H1 (cell line): ENCODE measurements around the gene CLASP2. TPM values are rescaled to one million over a fixed set of nuclear protein-coding genes. Genes with fewer than 3 reads are reported as not detected.

Experiments
- CTCF ChIA-PET: fragments of 300-600 bp; sonication (Branson Sonifier 250); formaldehyde crosslinking; loops from one replicate; lab custom pipeline; 2021; ENCODE audit not compliant: partially characterized antibody; lab: Charles Lee
- POLR2A ChIA-PET: fragments of 300-600 bp; sonication (Branson Sonifier 250); formaldehyde crosslinking; loops from one replicate; lab custom pipeline; 2021; ENCODE audit warnings: inconsistent platforms; ENCODE audit not compliant: partially characterized antibody; lab: Charles Lee
- DNase-seq, 2 experiments: peaks; one replicate each; pipeline versions ENCODE4 v3.0.0 to v3.0.0-alpha.2; 2010 to 2022; ENCODE audit warnings: low spot score in 2 of 2, low read depth in 1 of 2, mixed read lengths in 1 of 2
- FAIRE-seq: peaks from 2 replicates; lab custom pipeline; 2011; peaks lifted over from hg19 to GRCh38; lab: Jason Lieb, UNC
- H2AFZ ChIP-seq: 2 replicates; pipeline ENCODE4 v1.8.1; 2012; ENCODE audit warnings: low read length, inconsistent platforms
- H2AK5ac ChIP-seq: 2 replicates; pipeline ENCODE4 v1.6.1; 2013; ENCODE audit warnings: low read depth, low read length
- H2BK120ac ChIP-seq: replicated peaks from 2 replicates; pipeline ENCODE3; 2013; ENCODE audit warnings: low read depth, low read length, inconsistent platforms
- H2BK12ac ChIP-seq: 2 replicates; pipeline ENCODE4 v1.6.1; 2013; ENCODE audit warnings: low read depth, low read length
- H2BK15ac ChIP-seq: 2 replicates; pipeline ENCODE4 v1.6.1; 2013; ENCODE audit warnings: low read length
- H2BK20ac ChIP-seq: 2 replicates; pipeline ENCODE4 v1.6.1; 2013; ENCODE audit warnings: low read length
- H2BK5ac ChIP-seq: 2 replicates; pipeline ENCODE4 v1.6.1; 2013; ENCODE audit warnings: low read depth, low read length
- H3K14ac ChIP-seq: 2 replicates; pipeline ENCODE4 v1.6.1; 2013; ENCODE audit warnings: inconsistent platforms; ENCODE audit not compliant: insufficient read length
- H3K18ac ChIP-seq: 2 replicates; pipeline ENCODE4 v1.6.1; 2013; ENCODE audit warnings: low read length; ENCODE audit errors: extremely low read depth
- H3K23ac ChIP-seq: 2 replicates; pipeline ENCODE4 v1.6.1; 2013; ENCODE audit warnings: inconsistent platforms; ENCODE audit not compliant: insufficient read length
- H3K23me2 ChIP-seq: 2 replicates; pipeline ENCODE4 v1.6.1; 2013; ENCODE audit warnings: low read depth, low read length
- H3K27ac ChIP-seq: 2 replicates; pipeline ENCODE4 v1.6.1; 2011; ENCODE audit warnings: low read depth, low read length, inconsistent platforms
- H3K27me3 ChIP-seq, 4 experiments: replicated peaks in 1 of 4; 1 replicate in 1 of 4; 2 replicates in 3 of 4; pipeline versions ENCODE4 v1.6.1 to v1.8.1; 2011 to 2013; ENCODE audit warnings: low read length in 3 of 4, mild to moderate bottlenecking in 3 of 4, inconsistent platforms in 2 of 4, mixed read lengths in 2 of 4, moderate library complexity in 1 of 4; ENCODE audit not compliant: control insufficient read depth in 3 of 4, insufficient read depth in 3 of 4; ENCODE audit errors: extremely low read depth in 1 of 4
- H3K36me3 ChIP-seq, 4 experiments: 2 replicates each; pipeline versions ENCODE4 v1.6.1 to v1.8.1; 2011 to 2013; ENCODE audit warnings: mild to moderate bottlenecking in 4 of 4, low read length in 3 of 4, moderate library complexity in 2 of 4, control low read depth in 1 of 4, inconsistent platforms in 1 of 4; ENCODE audit not compliant: insufficient read depth in 4 of 4, control insufficient read depth in 2 of 4
- H3K4ac ChIP-seq: replicated peaks from 2 replicates; pipeline ENCODE3; 2013; ENCODE audit warnings: low read length, low read depth, mixed read lengths, inconsistent platforms; ENCODE audit not compliant: insufficient read length
- H3K4me1 ChIP-seq, 4 experiments: replicated peaks in 1 of 4; 1 replicate in 1 of 4; 2 replicates in 3 of 4; pipeline versions ENCODE4 v1.6.1 to v1.8.1; 2011 to 2013; ENCODE audit warnings: low read length in 3 of 4, inconsistent platforms in 2 of 4, mixed read lengths in 1 of 4; ENCODE audit not compliant: insufficient read depth in 4 of 4, control insufficient read depth in 3 of 4
- H3K4me2 ChIP-seq, 2 experiments: 2 replicates each; pipeline versions ENCODE4 v1.6.1 to v1.8.1; 2011 to 2013; ENCODE audit warnings: low read depth in 2 of 2, low read length in 2 of 2, control low read depth in 1 of 2, inconsistent platforms in 1 of 2, mild to moderate bottlenecking in 1 of 2; ENCODE audit not compliant: insufficient read depth in 1 of 2
- H3K4me3 ChIP-seq, 4 experiments: fragments of 200-600, 300-600 bp in 1 of 4; sonication (generic), shearing (Covaris generic), sonication (Bioruptor Twin) in 1 of 4; 2 replicates each; pipeline versions ENCODE4 v1.5.1 to v1.8.1; 2011 to 2016; ENCODE audit warnings: low read length in 4 of 4, low read depth in 3 of 4, control low read depth in 2 of 4, inconsistent platforms in 2 of 4, mild to moderate bottlenecking in 2 of 4, mixed read lengths in 1 of 4, moderate library complexity in 1 of 4; ENCODE audit not compliant: insufficient read depth in 2 of 4; ENCODE audit errors: extremely low read depth in 1 of 4
- H3K56ac ChIP-seq: replicated peaks from 2 replicates; pipeline ENCODE3; 2013; ENCODE audit warnings: low read depth, mild to moderate bottlenecking, mixed read lengths, low read length, inconsistent platforms; ENCODE audit not compliant: insufficient read length
- H3K79me1 ChIP-seq: 2 replicates; pipeline ENCODE4 v1.6.1; 2013; ENCODE audit warnings: low read depth, low read length, control low read depth
- H3K79me2 ChIP-seq, 2 experiments: 2 replicates each; pipeline versions ENCODE4 v1.6.1 to v1.8.1; 2012 to 2013; ENCODE audit warnings: low read length in 2 of 2, mild to moderate bottlenecking in 2 of 2, inconsistent platforms in 1 of 2; ENCODE audit not compliant: insufficient read depth in 2 of 2, control insufficient read depth in 1 of 2
- H3K9ac ChIP-seq, 4 experiments: replicated peaks in 1 of 4; 1 replicate in 1 of 4; 2 replicates in 3 of 4; pipeline versions ENCODE4 v1.6.1 to v1.8.1; 2011 to 2013; ENCODE audit warnings: low read depth in 3 of 4, low read length in 3 of 4, control low read depth in 2 of 4, mild to moderate bottlenecking in 2 of 4, moderate library complexity in 2 of 4, inconsistent platforms in 1 of 4; ENCODE audit errors: extremely low read depth in 1 of 4
- H3K9me3 ChIP-seq, 2 experiments: 2 replicates each; pipeline versions ENCODE4 v1.6.1 to v1.8.1; 2012 to 2013; ENCODE audit warnings: mild to moderate bottlenecking in 2 of 2, moderate library complexity in 2 of 2, control low read depth in 1 of 2, inconsistent platforms in 1 of 2, low read depth in 1 of 2, low read length in 1 of 2, mixed read lengths in 1 of 2; ENCODE audit not compliant: insufficient read depth in 2 of 2
- H4K20me1 ChIP-seq, 2 experiments: replicated peaks in 1 of 2; 2 replicates each; pipeline versions ENCODE3 to v1.8.1; 2011 to 2013; ENCODE audit warnings: inconsistent platforms in 2 of 2, low read length in 2 of 2, mild to moderate bottlenecking in 1 of 2; ENCODE audit not compliant: insufficient read depth in 2 of 2, control insufficient read depth in 1 of 2
- H4K5ac ChIP-seq: 2 replicates; pipeline ENCODE4 v1.6.1; 2013; ENCODE audit warnings: low read length, low read depth, mixed read lengths, inconsistent platforms; ENCODE audit not compliant: insufficient read length
- H4K8ac ChIP-seq: 2 replicates; pipeline ENCODE4 v1.8.0; 2013; ENCODE audit warnings: mild to moderate bottlenecking, moderate library complexity, low read length, inconsistent platforms; ENCODE audit not compliant: insufficient read depth; ENCODE audit errors: extremely low read depth
- H4K91ac ChIP-seq: replicated peaks from 2 replicates; pipeline ENCODE3; 2013; ENCODE audit warnings: low read length, mixed read lengths, inconsistent platforms; ENCODE audit not compliant: insufficient read length
- CHD2 ChIP-seq: IDR thresholded peaks from 2 replicates; pipeline ENCODE4 v1.6.1; 2012; ENCODE audit warnings: low read length, improper control_type of control experiment
- EZH2 ChIP-seq: fragments of 200-600 bp; sonication (generic); IDR thresholded peaks from 2 replicates; pipeline ENCODE4 v1.7.1; 2012; ENCODE audit warnings: low read depth, mild to moderate bottlenecking, moderate library complexity, low read length, inconsistent platforms; ENCODE audit not compliant: severe bottlenecking
- JUN ChIP-seq: IDR thresholded peaks from 2 replicates; pipeline ENCODE4 v1.6.1; 2011; ENCODE audit warnings: low read depth, mild to moderate bottlenecking, improper control_type of control experiment, low read length
- KDM1A ChIP-seq: fragments of 200-600, 300-600 bp; sonication (generic); IDR thresholded peaks from 2 replicates; pipeline ENCODE4 v1.7.1; 2016; ENCODE audit warnings: mild to moderate bottlenecking, low read length, borderline replicate concordance
- PHF8 ChIP-seq: fragments of 200-600 bp; sonication (generic); conservative IDR thresholded peaks from 2 replicates; pipeline ENCODE4 v1.7.1; 2012; ENCODE audit warnings: low read depth, mild to moderate bottlenecking, inconsistent platforms, low read length, moderate library complexity
- TBP ChIP-seq: IDR thresholded peaks from 2 replicates; pipeline ENCODE4 v1.6.1; 2011; ENCODE audit warnings: low read depth, low read length, improper control_type of control experiment
- USF2 ChIP-seq: IDR thresholded peaks from 2 replicates; pipeline ENCODE4 v1.6.1; 2011; ENCODE audit warnings: low read length, improper control_type of control experiment
- WGBS, 2 experiments: shearing (Covaris generic) in 1 of 2; methylation state at CpG; one replicate each; pipeline versions ENCODE4 v1.1.6 to v1.1.7; 2013 to 2015; ENCODE audit warnings: low lambda C conversion rate in 2 of 2, mixed read lengths in 2 of 2, inconsistent platforms in 1 of 2, low coverage in 1 of 2, missing lambda C conversion rate in 1 of 2; ENCODE audit not compliant: insufficient replicate concordance in 2 of 2, insufficient coverage in 1 of 2, insufficient read length in 1 of 2; ENCODE audit errors: extremely low coverage in 1 of 2, missing lambda C conversion rate in 1 of 2; 5-methylcytosine and 5-hydroxymethylcytosine counted together
- polyA plus RNA-seq, 7 experiments: library from polyadenylated mRNA; depleted of rRNA in 3 of 7; stranded (reverse) in 5 of 7; unstranded in 2 of 7; fragments of >200 nt in 5 of 7; fragments of 200-250 nt in 2 of 7; gene quantifications; 1 replicate in 5 of 7; 2 replicates in 1 of 7; 4 replicates in 1 of 7; pipeline versions ENCODE4 v1.2.1 to v1.2.3, GENCODE V29; 2011 to 2013; ENCODE audit warnings: missing spikeins in 2 of 7, mixed read lengths in 2 of 7
- total RNA-seq: library from RNA; stranded (reverse); fragmentation: NEBNext Ultra II Directional; extraction: Animal tissue kit (Norgen Biotek cat#: 25700); gene quantifications from 2 replicates; pipeline ENCODE4 v1.2.1, GENCODE V29; 2021

CLASP2 gene
- total and polyA plus RNA-seq, 2 of the 8 experiments (the other 6 are each of a cell fraction or from before 2014, with no cell fraction given) = 21.7 to 58.0 TPM

DNA sequence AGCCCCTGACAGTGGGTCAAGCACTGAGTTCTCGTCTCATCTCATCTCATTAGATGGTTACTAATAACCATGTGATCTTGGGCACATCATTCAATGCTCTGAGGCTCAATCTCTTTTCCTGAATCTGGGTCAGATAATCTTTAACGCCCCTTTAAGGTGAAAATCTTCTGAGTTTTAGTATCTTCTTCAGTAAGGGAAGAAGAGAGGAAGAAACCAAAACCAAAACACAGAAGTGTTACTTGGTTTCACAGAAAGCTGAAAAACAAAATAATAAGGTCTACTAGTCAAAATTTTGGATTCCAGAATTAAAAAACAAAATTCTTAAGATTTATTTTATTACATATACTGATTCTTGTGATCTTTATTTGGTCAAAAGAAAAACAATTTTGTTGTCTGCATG is 78.2 kb downstream of the CLASP2 start:
- Histone ChIP-seq H4K5ac (no peak overlapping the region), H3K14ac (no peak overlapping the region), H2BK12ac (no peak overlapping the region), H3K4me1 (peaks cover 0 to 2% (median 0%) of the 10 kb centered on the region in 4 experiments; a peak in 2 of 7 replicates), H3K23ac (no peak overlapping the region), H2BK120ac (no peak overlapping the region), H3K18ac (no peak overlapping the region), H3K79me2 (no peaks in the 10 kb centered on the region), H3K56ac (no peak overlapping the region), H3K36me3 (peaks cover 0 to 4% (median 0%) of the 10 kb centered on the region in 4 experiments; a peak in 1 of 8 replicates), H4K91ac (no peak overlapping the region), H3K23me2 (no peaks in the 10 kb centered on the region), H2BK5ac (no peak overlapping the region), H2AFZ (no peak overlapping the region), H3K9ac (no peak overlapping the region), H3K4me2 (no peak overlapping the region)
- CTCF ChIA-PET = interaction anchor here (0.6 to 1.9 kb wide), 3 partner anchors 136 to 147 kb away, joined by 3 to 7 read pairs (median 5); no protein-coding TSS in a partner anchor
- FAIRE-seq = no peak
- TF ChIP-seq TBP (no peak), KDM1A (no peak), CHD2 (no peak), PHF8 (no peak), USF2 (no peak), EZH2 (no peak), JUN (no peak)
- TF ChIP-seq, all 59 proteins: peak for 0
- Histone ChIP-seq H3K9me3 (no peaks in the 10 kb centered on the region), H3K4ac (no peak overlapping the region), H3K79me1 (no peaks in the 10 kb centered on the region), H4K20me1 (peaks cover 1 to 2% of the 10 kb centered on the region in 2 experiments), H4K8ac (no peak overlapping the region), H2AK5ac (no peak overlapping the region), H3K27me3 (no peaks in the 10 kb centered on the region), H3K4me3 (no peak overlapping the region), H2BK15ac (no peak overlapping the region), H3K27ac (no peak overlapping the region), H2BK20ac (no peak overlapping the region)
- POLR2A ChIA-PET = no interaction called here
- WGBS, 2 experiments = 82% methylated on average over 2 of the region's 2 CpGs; no CpG with 5 or more reads in 1 of the 2 experiments
- no peak for DNase-seq
